ENCODE measurements around the gene DENND1A.
A peak's percentile ranks its signal among the peaks of the same experiment; 100 is the strongest.

Gene DENND1A

GRCh38 chr9:123370108-123370507 lies 559.8 kb downstream of the DENND1A start:
- no peak for DNase-seq (ENCODE audit: low spot score)

DNA sequence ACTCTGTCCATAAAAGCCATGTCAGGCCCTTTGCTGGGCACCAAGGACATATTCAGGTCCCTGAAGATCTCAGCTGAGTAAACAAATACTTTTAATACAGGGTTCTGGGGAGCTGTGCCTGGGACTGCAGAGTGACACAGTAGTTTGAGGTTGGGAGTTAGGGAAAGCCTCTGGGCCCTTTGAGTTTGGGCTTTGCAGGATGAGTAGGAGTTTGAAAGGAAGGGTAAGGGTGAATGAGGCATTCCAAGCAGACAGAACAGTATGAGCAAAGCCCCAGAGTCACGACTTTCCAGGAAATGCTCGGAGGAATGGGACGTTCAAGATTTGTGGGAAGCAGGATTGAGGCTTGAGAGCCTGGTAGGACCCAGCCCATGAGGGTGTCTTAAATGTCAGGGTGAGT lies 560.6 kb downstream of the DENND1A start:
- no peak for DNase-seq (ENCODE audit: low spot score)

- no peak for DNase-seq (ENCODE audit: low spot score)
Measured at GRCh38 chr9:123368536-123369153, 561.3 kb downstream of the DENND1A start.

DNA sequence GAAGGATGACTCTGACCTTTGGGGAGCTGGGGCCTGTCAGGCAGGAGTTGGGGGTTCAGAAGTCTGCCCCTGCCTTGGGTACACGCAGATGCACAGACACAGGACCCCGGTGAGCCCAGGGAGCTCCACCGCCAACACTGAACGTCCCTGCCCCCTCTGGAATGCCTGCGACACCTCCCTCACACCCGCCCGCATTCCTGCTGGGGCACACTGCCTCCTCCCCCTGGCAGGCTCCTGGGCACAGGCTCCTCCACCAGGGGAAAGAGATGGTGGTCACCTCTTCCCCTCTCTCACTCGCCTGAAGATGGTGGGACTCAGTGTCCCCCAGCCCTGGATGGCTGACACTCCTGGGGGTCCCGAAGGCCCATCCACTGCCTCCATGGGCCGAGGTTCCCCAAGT lies 561.9 kb downstream of the DENND1A start:
- DNase-seq (ENCODE audit: low spot score), result no peak

DNA sequence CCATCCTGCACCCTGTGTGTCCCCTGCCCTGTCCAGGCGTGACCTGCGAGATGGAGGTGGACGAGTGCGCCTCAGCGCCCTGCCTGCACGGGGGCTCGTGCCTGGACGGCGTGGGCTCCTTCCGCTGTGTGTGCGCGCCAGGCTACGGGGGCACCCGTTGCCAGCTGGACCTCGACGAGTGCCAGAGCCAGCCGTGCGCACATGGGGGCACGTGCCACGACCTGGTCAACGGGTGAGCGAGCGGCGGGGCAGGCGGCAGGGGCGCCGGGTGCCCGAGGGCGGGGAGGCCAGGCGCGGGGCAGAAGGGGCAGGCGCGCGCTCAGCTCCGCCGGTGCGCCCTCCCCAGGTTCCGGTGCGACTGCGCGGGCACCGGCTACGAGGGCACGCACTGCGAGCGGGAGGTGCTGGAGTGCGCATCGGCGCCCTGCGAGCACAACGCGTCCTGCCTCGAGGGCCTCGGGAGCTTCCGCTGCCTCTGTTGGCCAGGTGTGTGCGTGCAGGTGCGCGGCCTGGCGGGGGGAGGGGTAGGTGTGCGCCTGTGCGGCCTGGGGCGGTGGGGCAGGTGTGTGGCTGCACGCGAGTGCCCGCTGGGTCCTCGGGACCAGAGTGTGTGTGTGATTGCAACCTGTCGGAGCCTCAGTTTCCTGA lies 563.9 kb downstream of the DENND1A start:
- no peak for DNase-seq (ENCODE audit: low spot score)

DNA sequence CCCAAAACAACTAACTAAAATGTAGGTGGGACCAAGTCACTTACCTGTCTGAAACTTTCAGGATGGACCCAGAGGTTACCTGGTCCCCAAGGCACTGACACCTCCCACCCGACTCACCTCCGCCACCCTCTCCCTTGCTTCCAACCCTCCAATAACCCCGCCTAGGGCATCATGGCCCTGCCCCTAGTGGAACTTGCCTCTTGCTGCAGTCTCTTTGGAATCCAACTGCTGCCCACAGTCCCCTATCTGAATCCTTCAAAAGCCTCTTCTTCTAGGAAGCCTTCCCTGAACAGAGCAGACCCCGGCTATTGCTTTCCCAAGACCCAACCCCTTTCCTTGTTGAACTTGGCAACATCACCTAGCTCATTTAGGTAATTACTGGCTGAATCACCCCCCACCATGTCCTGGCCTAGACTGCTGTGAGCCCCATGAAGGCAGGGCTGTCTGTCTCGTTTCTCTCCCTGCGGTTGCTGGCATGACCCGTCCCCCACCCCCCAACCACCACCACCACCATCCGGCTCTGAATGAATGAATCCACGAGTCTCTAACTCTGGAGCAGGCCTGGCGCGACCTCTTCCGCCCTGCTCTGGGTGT lies 564.5 kb downstream of the DENND1A start:
- peak; percentile 72 for DNase-seq (ENCODE audit: low spot score)

- no peak for DNase-seq (ENCODE audit: low spot score)
Measured at GRCh38 chr9:123364241-123364824, 565.6 kb downstream of the DENND1A start.

DNA sequence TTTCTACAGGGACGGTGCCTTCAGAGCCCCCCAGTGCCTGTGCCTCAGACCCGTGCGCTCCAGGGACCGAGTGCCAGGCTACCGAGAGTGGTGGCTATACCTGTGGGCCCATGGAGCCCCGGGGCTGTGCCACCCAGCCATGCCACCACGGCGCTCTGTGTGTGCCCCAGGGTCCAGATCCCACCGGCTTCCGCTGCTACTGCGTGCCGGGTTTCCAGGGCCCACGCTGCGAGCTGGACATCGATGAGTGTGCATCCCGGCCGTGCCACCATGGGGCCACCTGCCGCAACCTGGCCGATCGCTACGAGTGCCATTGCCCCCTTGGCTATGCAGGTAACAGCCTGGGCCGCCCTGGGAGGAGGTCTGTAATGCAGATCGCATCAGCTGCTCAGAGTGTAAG lies 567.1 kb downstream of the DENND1A start:
- no peak for DNase-seq (ENCODE audit: low spot score)

DNA sequence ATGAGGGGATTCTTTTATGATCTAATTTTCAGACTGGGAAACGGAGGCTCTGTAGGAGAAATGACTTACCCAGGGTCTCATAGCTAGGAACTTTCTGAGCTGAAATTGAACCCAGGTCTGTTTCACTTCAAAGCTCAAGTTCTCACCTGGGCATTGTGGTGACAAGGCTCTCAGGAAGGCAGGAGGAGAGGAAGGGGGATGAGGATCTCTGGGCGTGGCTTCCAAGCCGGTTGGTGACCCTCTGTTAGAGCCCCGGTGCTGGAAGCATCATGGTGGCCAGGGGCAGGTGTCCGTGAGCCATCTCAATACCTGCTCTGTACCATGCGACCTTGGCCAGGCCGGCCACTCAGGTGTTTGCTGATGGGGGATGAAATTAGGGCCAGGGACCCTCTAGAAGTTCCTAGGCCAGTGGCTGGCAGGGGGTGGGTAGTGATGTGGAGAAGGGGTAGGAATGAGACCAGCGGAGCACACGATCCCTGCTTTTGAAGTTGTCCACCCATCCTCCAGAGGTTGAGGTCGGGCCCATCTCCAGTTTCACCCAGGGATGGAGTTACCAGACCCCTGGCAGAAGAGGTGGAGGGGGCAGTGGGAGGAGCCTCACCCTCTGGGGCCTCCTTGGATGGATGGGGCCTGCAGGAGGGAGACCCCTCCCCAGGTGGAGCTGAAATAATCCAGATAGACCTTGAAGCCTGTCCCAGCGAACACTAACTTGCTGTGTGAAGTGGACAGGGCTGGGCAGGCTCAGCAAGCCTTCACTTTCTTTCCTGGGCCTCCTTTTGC lies 568.0 kb downstream of the DENND1A start:
- no peak for DNase-seq (ENCODE audit: low spot score)

- DNase-seq (ENCODE audit: low spot score), result no peak
Measured at GRCh38 chr9:123361086-123361730, 568.7 kb downstream of the DENND1A start.

DNA sequence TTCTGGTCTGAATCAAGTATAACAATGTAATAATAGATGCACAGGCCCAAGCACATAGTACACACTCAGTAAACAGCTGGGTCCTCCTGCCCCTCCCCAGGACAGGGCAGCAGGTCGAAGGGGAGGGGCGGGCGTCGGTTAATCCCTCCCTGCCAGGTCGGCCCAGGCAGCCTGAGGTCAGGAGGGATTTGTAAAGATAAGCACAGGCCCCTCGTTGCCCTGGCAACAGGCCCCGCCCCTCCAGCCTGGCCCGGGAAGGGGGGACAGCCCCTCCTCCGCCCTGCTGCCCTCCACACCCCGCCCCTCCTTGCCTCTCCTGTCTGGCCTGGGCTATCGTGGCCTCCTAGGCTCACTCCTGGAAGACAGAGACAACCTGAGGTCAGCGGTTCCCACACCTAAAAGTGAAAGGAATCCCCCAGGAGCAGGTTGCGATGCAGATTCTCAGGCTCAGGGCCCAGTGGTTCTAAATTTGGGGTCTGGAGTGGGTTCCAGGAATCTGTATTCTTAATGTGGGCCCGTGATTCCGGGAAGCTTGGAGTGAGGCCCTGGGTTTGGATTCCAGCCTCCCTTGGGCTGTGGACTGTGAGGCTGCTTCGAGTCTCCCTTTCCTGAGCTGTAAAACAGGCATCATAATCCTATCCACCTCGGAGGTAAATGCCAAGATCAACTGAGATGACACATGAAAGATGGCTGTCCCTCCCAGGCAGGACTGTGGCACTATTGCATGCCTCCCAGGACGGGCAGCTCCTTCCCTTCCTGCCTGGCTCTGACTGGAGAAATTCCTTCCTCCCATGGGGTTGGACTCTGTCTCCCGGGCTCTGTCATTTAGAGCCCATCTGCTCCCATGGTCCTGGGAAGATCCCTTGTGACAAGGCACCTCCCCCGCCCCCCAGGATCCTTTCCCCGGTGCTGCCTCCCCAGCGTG lies 569.5 kb downstream of the DENND1A start:
- peak; percentile 99 for DNase-seq (ENCODE audit: low spot score)

- DNase-seq (ENCODE audit: low spot score), result no peak
Measured at GRCh38 chr9:123359546-123359945, 570.4 kb downstream of the DENND1A start.

DNA sequence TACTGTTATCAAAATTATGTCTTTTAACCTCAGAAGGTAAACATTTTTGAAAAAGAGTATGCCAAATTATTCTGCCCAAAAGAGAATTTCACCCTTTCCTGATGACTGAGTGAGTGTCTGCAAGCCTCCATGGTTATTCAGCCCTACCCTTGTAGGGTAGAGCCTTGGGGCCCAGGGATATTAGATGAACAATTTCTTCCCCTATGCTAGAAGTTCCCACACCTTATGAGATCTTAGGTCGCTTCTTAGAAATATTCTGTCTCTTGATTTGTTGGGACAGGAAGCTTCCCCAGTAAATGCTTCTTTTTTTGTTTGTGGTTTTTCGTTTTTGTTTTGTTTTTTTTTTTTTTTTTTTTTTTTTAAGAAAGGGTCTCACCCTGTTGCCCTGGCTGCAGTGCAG lies 570.8 kb downstream of the DENND1A start:
- no peak for DNase-seq (ENCODE audit: low spot score)

DNA sequence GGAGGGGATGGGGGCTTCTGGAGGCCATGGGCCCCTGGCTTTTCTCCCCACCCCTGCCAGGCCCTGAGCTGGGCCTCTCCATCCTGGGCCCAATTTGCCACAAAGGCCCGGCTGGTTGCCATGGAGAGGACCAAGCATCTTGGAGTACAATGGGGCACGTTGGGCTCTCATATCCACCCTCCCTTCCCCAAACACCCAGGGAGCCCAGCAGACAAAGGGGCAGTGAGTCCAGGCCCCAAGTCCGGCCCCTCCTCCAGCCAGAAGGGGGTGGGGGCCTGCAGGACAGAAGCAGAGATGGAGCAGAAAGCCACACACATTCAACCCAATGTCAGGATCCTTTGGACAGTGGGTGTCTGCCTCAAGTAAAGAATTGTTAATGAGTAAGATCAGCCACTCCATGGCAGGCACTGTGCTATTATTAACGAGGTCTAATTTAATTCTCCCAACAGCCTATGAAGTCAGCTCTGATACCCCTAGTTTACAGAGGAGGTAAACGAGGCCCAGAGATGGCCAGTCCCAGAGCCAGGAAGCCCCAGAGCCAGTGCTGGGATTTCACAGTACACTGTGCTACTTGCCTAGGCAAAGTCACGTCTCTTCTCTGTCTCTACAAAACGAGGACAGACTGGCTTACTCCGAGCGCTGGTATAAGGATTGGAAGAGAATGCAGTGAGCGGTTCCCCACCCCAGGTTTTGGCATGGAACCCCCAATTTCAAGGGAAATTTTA lies 571.6 kb downstream of the DENND1A start:
- DNase-seq (ENCODE audit: low spot score), result no peak

DNA sequence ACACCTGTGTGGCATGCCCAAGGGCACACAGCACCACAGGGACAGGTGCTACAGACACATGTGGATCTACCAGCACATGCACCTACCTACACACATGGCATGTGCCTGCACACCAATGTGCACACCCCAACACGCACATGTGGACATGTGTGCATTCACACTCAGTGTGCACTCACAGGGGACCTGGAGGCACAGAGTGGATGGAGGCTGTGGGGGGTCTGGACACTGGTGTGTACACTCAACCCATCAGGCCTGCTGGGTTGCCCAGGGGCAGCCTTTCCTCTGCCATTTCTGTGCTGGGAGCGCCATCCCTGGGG lies 572.2 kb downstream of the DENND1A start:
- DNase-seq (ENCODE audit: low spot score), result no peak

GRCh38 chr9:123356851-123357742 lies 572.8 kb downstream of the DENND1A start:
- no peak for DNase-seq (ENCODE audit: low spot score)

- DNase-seq (ENCODE audit: low spot score), result peak; percentile 86
Measured at GRCh38 chr9:123355761-123356431, 574.0 kb downstream of the DENND1A start, which contains the start of gene CRB2. Gene CRB2 (plus strand): TSS chr9:123356197. CDS start chr9:123356261, 64 bp downstream.

DNA sequence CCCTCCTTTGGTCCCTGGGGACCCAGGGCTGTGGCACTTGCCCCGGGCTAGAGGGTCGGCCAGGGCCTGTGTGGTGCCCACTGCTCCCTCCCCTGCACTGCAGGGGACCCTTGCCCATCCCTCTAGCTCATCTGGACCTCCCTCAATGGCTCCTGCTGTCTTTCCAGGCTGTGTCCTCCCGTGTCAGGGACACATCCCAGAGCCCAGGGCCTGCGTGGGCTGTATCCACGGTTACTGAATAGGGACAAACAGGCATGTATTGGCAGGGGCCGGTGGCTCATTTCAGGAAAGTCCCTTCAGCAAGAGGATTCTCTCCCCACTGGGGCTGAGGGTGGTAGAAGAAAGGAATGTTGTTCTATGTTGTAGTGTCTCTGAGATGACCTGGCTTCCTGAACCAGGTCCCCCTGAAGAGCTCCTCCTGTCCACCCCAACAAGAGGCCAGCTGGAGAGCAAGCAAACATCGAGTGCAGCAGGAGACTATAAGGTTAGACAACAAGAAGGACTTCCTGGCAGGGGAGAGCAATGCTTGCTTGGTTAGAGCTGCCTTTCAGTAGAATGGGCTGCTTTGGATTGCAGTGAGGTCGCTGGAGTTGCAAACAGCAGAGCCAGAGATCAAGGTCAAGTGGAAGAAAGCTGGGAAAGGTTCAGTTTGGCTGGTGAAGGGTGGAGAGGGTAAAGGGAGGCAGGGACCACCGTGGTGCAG lies 575.0 kb downstream of the DENND1A start:
- DNase-seq (ENCODE audit: low spot score), result no peak
